ENCODE measurements around the gene RAB7B. TPM values are rescaled to one million over a fixed set of nuclear protein-coding genes. Genes with fewer than 3 reads are reported as not detected.
"Not testable (repeated sequence)": the region's sequence is repeated elsewhere in the genome, so short reads cannot be mapped to it uniquely, and the experiment has no call there.

The RAB7B gene
- total and polyA plus RNA-seq, 3 experiments from 2014 or later, result 0.29 to 0.48 TPM; not detected in 1

- Mint-ChIP-seq H3K9me3 (no peaks in the 10 kb centered on the region), H3K36me3 (no peaks in the 10 kb centered on the region), H3K4me3 (no peak overlapping the region), H3K4me1 (no peaks in the 10 kb centered on the region), H3K27me3 (peaks cover 4 to 21% of the 10 kb centered on the region in 2 donors), H3K27ac (no peak overlapping the region)
- CTCF ChIA-PET, result interaction anchor here (1.2 to 1.7 kb wide), 4 partner anchors 17 to 207 kb away, joined by 3 to 6 read pairs (median 4); no protein-coding TSS in a partner anchor
- POLR2A ChIA-PET, result no interaction called here
- H3K4me3 ChIP-seq (ENCODE audit: low read length), result no peak overlapping the region
- H3K27ac ChIP-seq (ENCODE audit: low read depth, low read length), result no peak overlapping the region
- no peaks in the 10 kb centered on the region for H3K27me3 ChIP-seq (ENCODE audit: insufficient read depth, low read length, poor library complexity, severe bottlenecking)
- H3K4me1 ChIP-seq (ENCODE audit: insufficient read depth, low read length), result no peaks in the 10 kb centered on the region
- H3K36me3 ChIP-seq (ENCODE audit: insufficient read depth, low read length), result no peaks in the 10 kb centered on the region
- no peak for DNase-seq
- no peaks in the 10 kb centered on the region for H3K9me3 ChIP-seq (ENCODE audit: low read length)
These were observed 4.5 kb downstream of the RAB7B start for GRCh38 chr1:205998457-205999241.

GRCh38 chr1:205996641-205997040, 6.6 kb downstream of the RAB7B start:
- H3K27ac ChIP-seq (ENCODE audit: low read depth, low read length); H3K4me1 ChIP-seq (ENCODE audit: insufficient read depth, low read length); DNase-seq; H3K4me1 Mint-ChIP-seq; H3K9me3 ChIP-seq (ENCODE audit: low read length); H3K4me3 Mint-ChIP-seq; POLR2A ChIA-PET; H3K27ac Mint-ChIP-seq; H3K36me3 ChIP-seq (ENCODE audit: insufficient read depth, low read length); H3K36me3 Mint-ChIP-seq; H3K27me3 ChIP-seq (ENCODE audit: insufficient read depth, low read length, poor library complexity, severe bottlenecking); H3K9me3 Mint-ChIP-seq; H3K4me3 ChIP-seq (ENCODE audit: low read length): not testable (repeated sequence)
- peaks cover 7 to 35% of the 10 kb centered on the region in 2 donors for H3K27me3 Mint-ChIP-seq
- CTCF ChIA-PET, result interaction anchor here (1.4 kb wide), 1 partner anchor 19 kb away, joined by 4 read pairs; no protein-coding TSS in a partner anchor

- Histone ChIP-seq H3K27ac (ENCODE audit: low read depth, low read length) (no peak overlapping the region), H3K4me3 (ENCODE audit: low read length) (no peak overlapping the region), H3K27me3 (ENCODE audit: insufficient read depth, low read length, poor library complexity, severe bottlenecking) (no peaks in the 10 kb centered on the region), H3K9me3 (ENCODE audit: low read length) (no peaks in the 10 kb centered on the region), H3K4me1 (ENCODE audit: insufficient read depth, low read length) (no peaks in the 10 kb centered on the region), H3K36me3 (ENCODE audit: insufficient read depth, low read length) (no peaks in the 10 kb centered on the region)
- DNase-seq, result no peak
- ChIA-PET POLR2A (no interaction called here), CTCF (interaction anchor here (1.1 to 1.3 kb wide), 2 partner anchors 17 to 36 kb away, joined by 3 to 4 read pairs; no protein-coding TSS in a partner anchor)
- no peak overlapping the region for H3K27ac Mint-ChIP-seq
- H3K4me1 Mint-ChIP-seq, result no peaks in the 10 kb centered on the region
- no peak overlapping the region for H3K4me3 Mint-ChIP-seq
- no peaks in the 10 kb centered on the region for H3K9me3 Mint-ChIP-seq
- peaks cover 0 to 1% (median 0%) of the 10 kb centered on the region in 3 donors for H3K36me3 Mint-ChIP-seq
- H3K27me3 Mint-ChIP-seq, result peaks cover 9 to 53% of the 10 kb centered on the region in 2 donors
These were observed 8.8 kb downstream of the RAB7B start for GRCh38 chr1:205994346-205994745.

- Mint-ChIP-seq H3K27me3 (peaks cover 9 to 53% of the 10 kb centered on the region in 2 donors), H3K4me3 (no peak overlapping the region), H3K4me1 (no peaks in the 10 kb centered on the region), H3K36me3 (peaks cover 0 to 1% (median 0%) of the 10 kb centered on the region in 3 donors), H3K27ac (no peak overlapping the region), H3K9me3 (no peaks in the 10 kb centered on the region)
- ChIA-PET CTCF (interaction anchor here (0.6 to 2.5 kb wide), 2 partner anchors 15 to 16 kb away, joined by 3 to 14 read pairs; no protein-coding TSS in a partner anchor), POLR2A (no interaction called here)
- Histone ChIP-seq H3K27me3 (ENCODE audit: insufficient read depth, low read length, poor library complexity, severe bottlenecking) (no peaks in the 10 kb centered on the region), H3K36me3 (ENCODE audit: insufficient read depth, low read length) (no peaks in the 10 kb centered on the region), H3K4me3 (ENCODE audit: low read length) (no peak overlapping the region), H3K27ac (ENCODE audit: low read depth, low read length) (no peak overlapping the region), H3K4me1 (ENCODE audit: insufficient read depth, low read length) (no peaks in the 10 kb centered on the region), H3K9me3 (ENCODE audit: low read length) (no peaks in the 10 kb centered on the region)
- no peak for DNase-seq
These were observed 10.1 kb downstream of the RAB7B start for GRCh38 chr1:205993068-205993467.

GRCh38 chr1:205992218-205992882, 10.8 kb downstream of the RAB7B start:
- CTCF ChIA-PET, result interaction anchor here (0.6 to 2.5 kb wide), 3 partner anchors 15 to 114 kb away, joined by 3 to 14 read pairs (median 3); no protein-coding TSS in a partner anchor
- no peak overlapping the region for H3K4me3 Mint-ChIP-seq

GRCh38 chr1:205991237-205991636, 12.0 kb downstream of the RAB7B start:
- Mint-ChIP-seq H3K36me3 (peaks cover 0 to 1% (median 0%) of the 10 kb centered on the region in 3 donors), H3K9me3 (no peaks in the 10 kb centered on the region), H3K4me1 (no peaks in the 10 kb centered on the region)

More at GRCh38 chr1:205992218-205992882, 10.8 kb downstream of the RAB7B start:
- H3K36me3 Mint-ChIP-seq, result peaks cover 0 to 1% (median 0%) of the 10 kb centered on the region in 3 donors
- no peaks in the 10 kb centered on the region for H3K36me3 ChIP-seq (ENCODE audit: insufficient read depth, low read length)
- H3K9me3 Mint-ChIP-seq, result no peaks in the 10 kb centered on the region
- no peak for DNase-seq
- POLR2A ChIA-PET, result no interaction called here
- peaks cover 9 to 49% of the 10 kb centered on the region in 2 donors for H3K27me3 Mint-ChIP-seq
- no peaks in the 10 kb centered on the region for H3K4me1 Mint-ChIP-seq
- no peak overlapping the region for H3K4me3 ChIP-seq (ENCODE audit: low read length)
- H3K27me3 ChIP-seq (ENCODE audit: insufficient read depth, low read length, poor library complexity, severe bottlenecking), result no peaks in the 10 kb centered on the region
- H3K9me3 ChIP-seq (ENCODE audit: low read length), result no peaks in the 10 kb centered on the region
- no peak overlapping the region for H3K27ac ChIP-seq (ENCODE audit: low read depth, low read length)
- H3K4me1 ChIP-seq (ENCODE audit: insufficient read depth, low read length), result no peaks in the 10 kb centered on the region
- H3K27ac Mint-ChIP-seq, result no peak overlapping the region

GRCh38 chr1:205990226-205990625, 13.0 kb downstream of the RAB7B start:
- H3K4me3 ChIP-seq (ENCODE audit: low read length), result no peak overlapping the region
- Mint-ChIP-seq H3K27ac (no peak overlapping the region), H3K36me3 (peaks cover 0 to 1% (median 0%) of the 10 kb centered on the region in 3 donors), H3K4me1 (no peaks in the 10 kb centered on the region), H3K9me3 (no peaks in the 10 kb centered on the region), H3K4me3 (no peak overlapping the region), H3K27me3 (peaks cover 7 to 44% of the 10 kb centered on the region in 2 donors)
- no peak overlapping the region for H3K27ac ChIP-seq (ENCODE audit: low read depth, low read length)
- DNase-seq, result no peak
- CTCF ChIA-PET, result interaction anchor here (1.4 kb wide), 1 partner anchor 13 kb away, joined by 6 read pairs; no protein-coding TSS in a partner anchor
- H3K36me3 ChIP-seq (ENCODE audit: insufficient read depth, low read length), result no peaks in the 10 kb centered on the region
- H3K9me3 ChIP-seq (ENCODE audit: low read length), result no peaks in the 10 kb centered on the region
- H3K27me3 ChIP-seq (ENCODE audit: insufficient read depth, low read length, poor library complexity, severe bottlenecking), result no peaks in the 10 kb centered on the region
- no peaks in the 10 kb centered on the region for H3K4me1 ChIP-seq (ENCODE audit: insufficient read depth, low read length)
- POLR2A ChIA-PET, result no interaction called here

More at GRCh38 chr1:205991237-205991636, 12.0 kb downstream of the RAB7B start:
- Histone ChIP-seq H3K27ac (ENCODE audit: low read depth, low read length) (no peak overlapping the region), H3K36me3 (ENCODE audit: insufficient read depth, low read length) (no peaks in the 10 kb centered on the region), H3K4me1 (ENCODE audit: insufficient read depth, low read length) (no peaks in the 10 kb centered on the region), H3K9me3 (ENCODE audit: low read length) (no peaks in the 10 kb centered on the region), H3K4me3 (ENCODE audit: low read length) (no peak overlapping the region), H3K27me3 (ENCODE audit: insufficient read depth, low read length, poor library complexity, severe bottlenecking) (no peaks in the 10 kb centered on the region)
- ChIA-PET POLR2A (no interaction called here), CTCF (interaction anchor here (1.2 to 2.5 kb wide), 2 partner anchors 14 to 115 kb away, joined by 3 to 14 read pairs; no protein-coding TSS in a partner anchor)
- Mint-ChIP-seq H3K4me3 (no peak overlapping the region), H3K27ac (no peak overlapping the region), H3K27me3 (peaks cover 7 to 44% of the 10 kb centered on the region in 2 donors)
- no peak for DNase-seq

- Mint-ChIP-seq H3K4me3 (no peak overlapping the region), H3K27ac (peak overlapping the region in 1 of 8 donors; percentile 48), H3K4me1 (no peaks in the 10 kb centered on the region), H3K36me3 (peaks cover 0 to 1% (median 0%) of the 10 kb centered on the region in 3 donors), H3K27me3 (peaks cover 6 to 43% of the 10 kb centered on the region in 2 donors), H3K9me3 (no peaks in the 10 kb centered on the region)
- no peaks in the 10 kb centered on the region for H3K36me3 ChIP-seq (ENCODE audit: insufficient read depth, low read length)
- no peak for DNase-seq
- H3K4me1 ChIP-seq (ENCODE audit: insufficient read depth, low read length), result no peaks in the 10 kb centered on the region
- POLR2A ChIA-PET, result no interaction called here
- H3K27ac ChIP-seq (ENCODE audit: low read depth, low read length), result no peak overlapping the region
- H3K4me3 ChIP-seq (ENCODE audit: low read length), result no peak overlapping the region
- no peaks in the 10 kb centered on the region for H3K27me3 ChIP-seq (ENCODE audit: insufficient read depth, low read length, poor library complexity, severe bottlenecking)
- no peaks in the 10 kb centered on the region for H3K9me3 ChIP-seq (ENCODE audit: low read length)
- CTCF ChIA-PET, result interaction anchor here (1.4 kb wide), 1 partner anchor 13 kb away, joined by 6 read pairs; no protein-coding TSS in a partner anchor
These were observed 13.4 kb downstream of the RAB7B start for GRCh38 chr1:205989786-205990185.
